HEK293 (cell line): ENCODE measurements around the gene TIMM44.

Source experiments
- CTCF ChIA-PET: fragments of 350-600 bp; formaldehyde crosslinking; extraction: SDS; loops from one replicate; lab custom pipeline; 2021; ENCODE audit warnings: antibody characterized with exemption; lab: Yijun Ruan, JAX
- POLR2A ChIA-PET: fragments of 300-600 bp; formaldehyde crosslinking; extraction: SDS; loops from one replicate; lab custom pipeline; 2020; ENCODE audit warnings: antibody characterized with exemption, inconsistent platforms; lab: Yijun Ruan, JAX
- H3K27ac ChIP-seq: fragments of 200-500 bp; sonication (Bioruptor generic); 2 replicates; pipeline ENCODE4 v1.5.1; 2014; ENCODE audit warnings: low read depth, low read length, control low read depth, inconsistent platforms; ENCODE audit errors: extremely low read depth
- H3K36me3 ChIP-seq, 2 experiments: fragments of 200-500 bp in 1 of 2; sonication (Bioruptor generic) in 1 of 2; 1 replicate in 1 of 2; 2 replicates in 1 of 2; pipeline ENCODE4 v1.5.1; 2014 to 2017; ENCODE audit warnings: inconsistent platforms in 2 of 2, low read length in 2 of 2; ENCODE audit not compliant: control insufficient read depth in 2 of 2, insufficient read depth in 1 of 2
- H3K4me1 ChIP-seq: fragments of 200-500 bp; sonication (Bioruptor generic); 2 replicates; pipeline ENCODE4 v1.5.1; 2014; ENCODE audit warnings: mild to moderate bottlenecking, low read length, inconsistent platforms; ENCODE audit not compliant: control insufficient read depth, insufficient read depth
- H3K4me3 ChIP-seq: 2 replicates; pipeline ENCODE4 v1.5.1; 2011; ENCODE audit warnings: low read depth, mild to moderate bottlenecking, control low read depth, low read length, moderate library complexity
- H3K9me3 ChIP-seq: fragments of 200-500 bp; sonication (Bioruptor generic); 2 replicates; pipeline ENCODE4 v1.5.1; 2014; ENCODE audit warnings: low read depth, low read length, inconsistent platforms; ENCODE audit not compliant: control insufficient read depth, insufficient read depth
- EGR2 ChIP-seq: fragments of 450-650 bp; formaldehyde crosslinking; IDR thresholded peaks from 2 replicates; pipeline ENCODE4 v1.5.1; 2016; ENCODE audit warnings: low read depth, missing biosample characterization, missing genetic modification characterization
- GLIS2 ChIP-seq: fragments of 450-650 bp; formaldehyde crosslinking; IDR thresholded peaks from 2 replicates; pipeline ENCODE4 v1.5.1; 2016; ENCODE audit warnings: missing biosample characterization, missing genetic modification characterization
- HIC1 ChIP-seq: fragments of 450-650 bp; formaldehyde crosslinking; IDR thresholded peaks from 2 replicates; pipeline ENCODE4 v1.5.1; 2016; ENCODE audit warnings: missing biosample characterization, missing genetic modification characterization
- IKZF3 ChIP-seq: fragments of 450-650 bp; IDR thresholded peaks from 2 replicates; pipeline ENCODE4 v1.5.0; 2018; ENCODE audit warnings: missing biosample characterization, mild to moderate bottlenecking, missing genetic modification characterization, moderate library complexity
- KLF10 ChIP-seq: fragments of 450-650 bp; IDR thresholded peaks from 2 replicates; pipeline ENCODE4 v1.5.1; 2018; ENCODE audit warnings: missing biosample characterization, mild to moderate bottlenecking, missing genetic modification characterization
- MYNN ChIP-seq: fragments of 450-650 bp; formaldehyde crosslinking; IDR thresholded peaks from 2 replicates; pipeline ENCODE4 v1.5.1; 2016; ENCODE audit warnings: missing biosample characterization, missing genetic modification characterization, borderline replicate concordance
- OVOL3 ChIP-seq: fragments of 450-650 bp; formaldehyde crosslinking; IDR thresholded peaks from 2 replicates; pipeline ENCODE4 v1.5.1; 2016; ENCODE audit warnings: missing biosample characterization, missing genetic modification characterization
- PRDM10 ChIP-seq: fragments of 450-650 bp; formaldehyde crosslinking; IDR thresholded peaks from 2 replicates; pipeline ENCODE4 v1.5.1; 2016; ENCODE audit warnings: missing biosample characterization, missing genetic modification characterization
- SP2 ChIP-seq: fragments of 450-650 bp; formaldehyde crosslinking; IDR thresholded peaks from 2 replicates; pipeline ENCODE4 v1.5.1; 2016; ENCODE audit warnings: missing biosample characterization, missing genetic modification characterization
- SP7 ChIP-seq: fragments of 450-650 bp; formaldehyde crosslinking; IDR thresholded peaks from 2 replicates; pipeline ENCODE4 v1.5.1; 2016; ENCODE audit warnings: missing biosample characterization, missing genetic modification characterization
- WT1 ChIP-seq: fragments of 450-650 bp; formaldehyde crosslinking; IDR thresholded peaks from 2 replicates; pipeline ENCODE4 v1.5.1; 2016; ENCODE audit warnings: missing biosample characterization, missing genetic modification characterization
- ZBTB48 ChIP-seq: fragments of 450-650 bp; formaldehyde crosslinking; IDR thresholded peaks from 2 replicates; pipeline ENCODE4 v1.5.1; 2016; ENCODE audit warnings: missing biosample characterization, missing genetic modification characterization
- ZEB2 ChIP-seq: fragments of 450-650 bp; formaldehyde crosslinking; IDR thresholded peaks from 2 replicates; pipeline ENCODE4 v1.5.1; 2016; ENCODE audit warnings: missing biosample characterization, missing genetic modification characterization
- ZIC2 ChIP-seq: fragments of 450-650 bp; formaldehyde crosslinking; IDR thresholded peaks from 2 replicates; pipeline ENCODE4 v1.5.1; 2016; ENCODE audit warnings: missing biosample characterization, missing genetic modification characterization
- ZNF2 ChIP-seq: fragments of 450-650 bp; formaldehyde crosslinking; IDR thresholded peaks from 2 replicates; pipeline ENCODE4 v1.5.1; 2016; ENCODE audit warnings: missing biosample characterization, missing genetic modification characterization
- ZNF211 ChIP-seq: fragments of 450-650 bp; formaldehyde crosslinking; IDR thresholded peaks from 2 replicates; pipeline ENCODE4 v1.5.1; 2016; ENCODE audit warnings: low read depth, missing biosample characterization, missing genetic modification characterization
- ZNF223 ChIP-seq: fragments of 450-650 bp; formaldehyde crosslinking; IDR thresholded peaks from 2 replicates; pipeline ENCODE4 v1.5.1; 2016; ENCODE audit warnings: missing biosample characterization, missing genetic modification characterization
- ZNF335 ChIP-seq: fragments of 450-650 bp; formaldehyde crosslinking; conservative IDR thresholded peaks from 2 replicates; pipeline ENCODE4 v1.5.1; 2016; ENCODE audit warnings: missing biosample characterization, missing genetic modification characterization
- ZNF394 ChIP-seq: fragments of 450-650 bp; formaldehyde crosslinking; IDR thresholded peaks from 2 replicates; pipeline ENCODE4 v1.5.1; 2016; ENCODE audit warnings: missing biosample characterization, missing genetic modification characterization, mild to moderate bottlenecking, moderate library complexity, borderline replicate concordance
- ZNF433 ChIP-seq: fragments of 450-650 bp; formaldehyde crosslinking; IDR thresholded peaks from 2 replicates; pipeline ENCODE4 v1.5.1; 2016; ENCODE audit warnings: missing biosample characterization, missing genetic modification characterization, low read depth
- ZNF501 ChIP-seq: fragments of 450-650 bp; formaldehyde crosslinking; IDR thresholded peaks from 2 replicates; pipeline ENCODE4 v1.5.1; 2016; ENCODE audit warnings: missing biosample characterization, missing genetic modification characterization
- ZSCAN23 ChIP-seq: fragments of 450-650 bp; formaldehyde crosslinking; IDR thresholded peaks from 2 replicates; pipeline ENCODE4 v1.5.1; 2016; ENCODE audit warnings: missing biosample characterization, missing genetic modification characterization
- ZSCAN30 ChIP-seq: fragments of 450-650 bp; IDR thresholded peaks from 2 replicates; pipeline ENCODE4 v1.5.1; 2018; ENCODE audit warnings: missing biosample characterization, mild to moderate bottlenecking, missing genetic modification characterization, moderate library complexity
- ZXDB ChIP-seq: fragments of 450-650 bp; formaldehyde crosslinking; IDR thresholded peaks from 2 replicates; pipeline ENCODE4 v1.5.1; 2016; ENCODE audit warnings: missing biosample characterization, missing genetic modification characterization
- TF ChIP-seq, protein P1 (sequence below): fragments of 450-650 bp; formaldehyde crosslinking; IDR thresholded peaks from 2 replicates; pipeline ENCODE4 v1.5.1; 2017; ENCODE audit warnings: missing biosample characterization, missing genetic modification characterization

TIMM44 gene

DNA sequence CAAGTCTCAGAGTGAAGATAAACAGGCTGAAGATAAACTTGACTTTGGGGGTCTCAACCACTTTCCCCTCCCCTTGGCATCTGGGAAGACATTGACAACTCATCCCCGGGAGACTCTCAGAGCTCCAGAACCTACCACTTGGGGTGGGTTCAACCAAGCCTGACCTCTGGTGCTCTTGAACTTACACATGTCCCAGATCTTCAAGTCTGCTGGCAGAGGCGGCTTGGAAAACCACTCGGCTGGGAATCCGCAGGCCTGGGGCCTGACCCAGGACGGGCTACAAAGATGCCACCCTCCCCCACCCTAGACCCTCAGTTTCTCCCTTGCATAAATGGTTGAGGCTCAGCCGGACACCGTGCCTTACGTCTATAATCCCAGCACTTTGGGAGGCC is 54.6 kb downstream of the TIMM44 start:
- POLR2A ChIA-PET, result interaction anchor here (1.2 to 4.1 kb wide), 8 partner anchors 9 to 31 kb away, joined by 3 to 30 read pairs (median 11); partner anchors contain the start of genes MAP2K7 and SNAPC2
- Histone ChIP-seq H3K4me3 (peak overlapping the region; percentile 76), H3K36me3 (no peaks in the 10 kb centered on the region; a peak in 1 of 3 replicates), H3K9me3 (no peaks in the 10 kb centered on the region), H3K4me1 (peaks cover 9% of the 10 kb centered on the region; the same call in 1 of the 2 replicates), H3K27ac (peak overlapping the region; percentile 54; the same call in 1 of the 2 replicates)
- TF ChIP-seq GLIS2, result 0 out of 2 replicates have a peak, but pooled peaks have one; percentile 39
- no peak for TF ChIP-seq ZNF433
- peak; percentile 74 for TF ChIP-seq PRDM10 (tag by site-specific recombination)
- CTCF ChIA-PET, result interaction anchor here (0.6 to 1.4 kb wide), 6 partner anchors 10 to 497 kb away, joined by 3 to 6 read pairs (median 4); no protein-coding TSS in a partner anchor

DNA sequence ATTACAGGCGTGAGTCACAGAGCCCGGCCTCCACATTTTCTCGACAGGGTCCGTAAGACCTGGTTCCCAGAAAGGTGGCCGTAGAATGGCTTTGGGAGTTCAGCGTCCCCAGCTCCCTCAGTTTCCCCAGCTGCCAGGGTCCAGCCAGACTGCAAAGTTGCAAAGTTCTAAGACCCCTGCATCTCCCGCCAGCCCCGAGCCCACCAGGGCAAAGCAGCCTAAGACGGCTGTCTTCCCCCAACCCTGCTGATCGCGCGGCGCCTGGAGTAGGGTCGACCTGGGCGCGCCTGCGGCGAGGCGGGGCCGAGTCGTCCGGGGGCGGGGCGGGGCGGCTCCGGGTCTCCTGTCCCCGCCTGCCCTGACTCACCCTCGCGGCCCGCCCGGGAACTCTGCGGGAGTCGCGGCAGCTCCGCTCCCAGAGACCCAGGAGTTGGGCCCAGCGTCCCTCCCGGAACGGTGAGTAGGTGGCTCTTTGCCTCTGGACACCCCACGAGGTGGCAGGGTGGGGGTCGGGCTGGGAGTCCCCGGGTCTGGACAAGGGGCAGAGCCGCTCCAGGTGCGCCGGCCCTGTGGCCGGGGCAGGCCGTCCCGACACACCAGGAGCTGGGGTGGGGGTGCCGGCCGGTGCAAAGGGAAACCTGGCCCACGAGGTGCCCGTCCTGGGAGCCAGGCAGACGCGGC is 55.2 kb downstream of the TIMM44 start, which contains the start of gene LRRC8E:
Gene LRRC8E, plus strand, starts transcription at position 366 of the 681 bp plus-strand sequence. CDS start 7,094 bp downstream, outside the sequence.
- Histone ChIP-seq H3K27ac (peak within 1 kb of the TSS; percentile 54; the same call in 1 of the 2 replicates), H3K9me3 (no peaks in the 10 kb centered on the region), H3K4me1 (peaks cover 9% of the 10 kb centered on the region; the same call in 1 of the 2 replicates), H3K4me3 (peak within 1 kb of the TSS; percentile 76), H3K36me3 (no peaks in the 10 kb centered on the region; a peak in 1 of 3 replicates)
- ChIA-PET CTCF (interaction anchor here (0.6 to 1.4 kb wide), 8 partner anchors 9 to 498 kb away, joined by 3 to 6 read pairs (median 3); no protein-coding TSS in a partner anchor), POLR2A (interaction anchor here (0.6 to 4.1 kb wide), 12 partner anchors 8 to 617 kb away, joined by 3 to 30 read pairs (median 4); partner anchors contain the start of genes MAP2K7, PET100 and SNAPC2)
- TF ChIP-seq ZSCAN23 (tag by site-specific recombination) (no peak), ZEB2 (tag by site-specific recombination) (peak; percentile 71), EGR2 (peak; percentile 56), SP7 (peak; percentile 73; the same call in 1 of the 2 replicates), ZIC2 (tag by site-specific recombination) (peak; percentile 84), ZNF501 (tag by site-specific recombination) (0 out of 2 replicates have a peak, but pooled peaks have one; percentile 37), ZNF2 (tag by site-specific recombination) (0 out of 2 replicates have a peak, but pooled peaks have one; percentile 17), ZXDB (tag by site-specific recombination) (peak; percentile 74), OVOL3 (tag by site-specific recombination) (no peak), ZNF211 (no peak), ZNF394 (no peak), SP2 (tag by site-specific recombination) (peak; percentile 54), ZSCAN30 (tag by site-specific recombination) (0 out of 2 replicates have a peak, but pooled peaks have one; percentile 38), ZBTB48 (tag by site-specific recombination) (no peak), MYNN (tag by site-specific recombination) (no peak), ZNF223 (tag by site-specific recombination) (peak; percentile 90), HIC1 (tag by site-specific recombination) (0 out of 2 replicates have a peak, but pooled peaks have one; percentile 41), IKZF3 (0 out of 2 replicates have a peak, but pooled peaks have one; percentile 69), ZNF335 (tag by site-specific recombination) (peak; percentile 64), WT1 (tag by site-specific recombination) (0 out of 2 replicates have a peak, but pooled peaks have one; percentile 42), KLF10 (tag by site-specific recombination) (peak; percentile 56; the same call in 1 of the 2 replicates)
- TF ChIP-seq, protein P1, sequence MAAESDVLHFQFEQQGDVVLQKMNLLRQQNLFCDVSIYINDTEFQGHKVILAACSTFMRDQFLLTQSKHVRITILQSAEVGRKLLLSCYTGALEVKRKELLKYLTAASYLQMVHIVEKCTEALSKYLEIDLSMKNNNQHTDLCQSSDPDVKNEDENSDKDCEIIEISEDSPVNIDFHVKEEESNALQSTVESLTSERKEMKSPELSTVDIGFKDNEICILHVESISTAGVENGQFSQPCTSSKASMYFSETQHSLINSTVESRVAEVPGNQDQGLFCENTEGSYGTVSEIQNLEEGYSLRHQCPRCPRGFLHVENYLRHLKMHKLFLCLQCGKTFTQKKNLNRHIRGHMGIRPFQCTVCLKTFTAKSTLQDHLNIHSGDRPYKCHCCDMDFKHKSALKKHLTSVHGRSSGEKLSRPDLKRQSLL, result 0 out of 2 replicates have a peak, but pooled peaks have one; percentile 15
